Activated CD8-positive, alpha-beta memory T cell treated with anti-CD3 and anti-CD28 coated beads, Interleukin-2, amount 50 U/mL, for 4 hours (primary cell): ENCODE measurements around the gene CDC16.

ENCODE experiments used
- DNase-seq: peaks from one replicate; pipeline ENCODE4 v3.0.0-alpha.2; 2020

CDC16 gene

DNA sequence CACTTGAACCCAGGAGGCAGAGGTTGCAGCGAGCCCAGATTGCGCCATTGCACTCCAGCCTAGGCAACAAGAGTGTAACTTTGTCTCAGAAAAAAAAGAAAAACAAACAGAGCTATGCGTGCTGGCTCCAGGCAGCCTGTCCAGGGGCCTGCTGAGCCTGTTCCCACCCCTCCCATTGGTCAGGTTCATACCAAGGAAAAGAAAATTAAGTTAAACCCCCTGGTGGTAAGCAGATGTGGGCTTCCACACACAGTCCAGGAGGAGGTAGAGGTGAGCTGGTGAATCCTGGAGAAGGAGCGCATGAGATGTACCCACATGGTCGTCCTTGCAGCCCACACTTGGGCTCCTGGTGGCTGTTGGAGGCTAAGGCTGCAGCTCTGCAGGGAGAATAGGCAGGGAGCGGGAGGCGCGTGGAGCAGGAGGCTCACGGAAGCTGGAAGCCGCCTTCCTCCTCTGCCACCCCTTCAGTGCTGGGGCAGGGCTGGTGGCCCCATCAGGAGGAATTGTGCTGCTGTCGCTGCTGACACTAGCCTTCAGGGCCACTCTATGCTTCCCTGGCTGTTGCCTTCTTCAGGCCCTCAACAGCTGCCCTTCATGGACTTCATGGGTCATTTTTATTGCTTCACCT is 69.1 kb downstream of the CDC16 start:
- DNase-seq: no peak

- no peak for DNase-seq
Measured at GRCh38 chr13:114304346-114305034, 69.8 kb downstream of the CDC16 start.

DNA sequence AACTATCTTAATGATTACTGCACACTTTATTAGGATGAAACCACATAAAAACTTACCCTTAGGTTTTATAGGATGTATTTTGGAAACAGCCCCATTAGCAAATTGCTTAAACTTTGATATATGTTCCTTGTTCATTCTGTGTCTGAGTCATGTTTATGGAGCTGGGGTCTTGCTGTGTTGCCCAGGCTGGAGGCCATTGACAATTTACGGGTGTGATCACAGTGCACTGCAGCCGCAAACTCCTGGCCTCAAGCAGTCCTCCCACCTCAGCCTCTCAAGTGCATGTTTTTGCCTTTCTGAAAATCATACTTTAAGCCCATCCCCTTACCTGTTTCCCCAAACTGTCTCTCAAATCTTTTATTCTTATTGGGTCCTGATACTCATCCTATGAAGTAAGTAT is 74.4 kb downstream of the CDC16 start:
- no peak for DNase-seq

DNA sequence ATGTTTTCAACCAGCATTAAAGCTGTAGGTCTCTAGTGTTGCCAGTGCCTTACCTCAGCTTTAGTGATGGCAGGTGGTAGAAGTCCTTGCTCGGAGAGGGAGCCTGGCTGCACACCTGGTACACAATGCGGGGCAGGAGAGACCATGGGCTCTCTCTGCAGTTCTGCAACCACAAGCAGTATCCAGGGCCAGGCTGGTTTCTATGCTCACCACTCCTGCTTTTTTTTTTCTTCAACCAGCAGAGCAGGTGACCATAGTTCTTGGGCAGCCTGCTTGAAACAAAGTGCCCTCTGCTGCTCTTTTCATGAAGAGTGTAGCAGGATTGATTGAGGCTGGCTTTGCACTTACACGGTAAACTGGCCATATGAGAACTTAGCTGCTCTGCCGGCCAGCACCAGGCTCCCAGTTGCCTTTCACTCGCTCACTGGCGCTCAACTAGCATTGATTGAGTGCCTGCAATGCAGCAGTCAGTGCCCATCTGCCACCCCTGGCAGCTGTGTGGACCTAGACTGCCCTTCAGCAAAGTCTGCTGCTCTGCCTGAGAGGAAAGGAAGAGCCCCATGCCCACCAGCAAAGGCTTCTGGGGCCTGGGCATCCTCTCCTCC is 75.2 kb downstream of the CDC16 start:
- DNase-seq: no peak

DNA sequence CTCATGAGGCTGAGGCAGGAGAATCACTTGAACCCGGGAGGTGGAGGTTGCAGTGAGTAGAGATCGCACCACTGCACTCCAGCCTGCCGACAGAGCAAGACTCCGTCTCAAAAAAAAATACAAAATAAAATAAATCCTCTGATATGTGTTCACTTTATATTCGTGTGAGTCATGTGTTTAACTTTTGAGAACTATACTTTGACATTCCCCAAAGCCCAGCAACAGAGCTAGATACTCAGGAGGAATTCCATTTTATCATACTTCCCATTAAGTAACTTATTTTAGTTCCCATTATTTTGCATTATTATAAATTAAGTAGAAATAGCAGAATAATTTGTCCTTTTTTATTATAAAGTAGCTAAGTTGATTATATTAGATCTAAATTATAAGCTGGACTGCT is 76.3 kb downstream of the CDC16 start:
- DNase-seq: no peak

DNA sequence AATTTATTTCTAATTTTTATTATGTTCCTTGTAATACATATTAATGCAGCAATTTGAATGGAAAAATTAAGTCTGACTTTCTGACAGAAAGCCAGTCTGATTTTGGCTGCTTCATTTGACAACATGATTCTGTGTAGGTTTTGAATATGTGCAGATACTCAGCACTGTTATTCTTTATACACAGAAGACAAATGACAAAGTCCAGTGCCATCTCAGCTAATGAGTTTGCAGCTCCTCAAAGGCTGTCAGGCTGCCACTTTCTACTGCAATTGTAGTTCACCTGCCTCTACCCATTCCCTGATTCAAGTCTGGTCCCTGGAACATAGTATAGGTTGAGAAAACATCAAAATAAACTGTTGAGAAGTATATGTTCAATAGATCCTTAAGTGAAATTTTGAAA is 76.7 kb downstream of the CDC16 start:
- no peak for DNase-seq

DNA sequence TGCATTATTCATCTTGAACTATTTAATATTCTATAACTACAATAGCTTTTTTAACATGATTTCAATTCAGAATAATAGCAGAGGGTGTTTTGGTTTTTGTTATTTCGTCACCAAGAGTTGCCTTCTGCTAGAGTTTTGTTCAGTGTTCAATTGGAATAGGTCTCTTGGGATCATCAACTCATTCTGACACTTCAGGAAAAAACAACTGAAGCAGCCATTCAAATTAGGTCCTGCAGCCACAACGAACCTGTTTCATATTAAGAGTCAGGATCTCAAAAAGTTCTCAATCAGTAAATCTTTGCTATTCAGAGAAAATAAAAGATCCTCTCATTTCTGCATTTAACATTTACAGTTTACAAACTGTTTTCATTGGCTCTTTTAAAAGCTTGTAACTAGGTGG is 77.2 kb downstream of the CDC16 start:
- DNase-seq: no peak

- no peak for DNase-seq
Measured at GRCh38 chr13:114313061-114313860, 78.6 kb downstream of the CDC16 start.

DNA sequence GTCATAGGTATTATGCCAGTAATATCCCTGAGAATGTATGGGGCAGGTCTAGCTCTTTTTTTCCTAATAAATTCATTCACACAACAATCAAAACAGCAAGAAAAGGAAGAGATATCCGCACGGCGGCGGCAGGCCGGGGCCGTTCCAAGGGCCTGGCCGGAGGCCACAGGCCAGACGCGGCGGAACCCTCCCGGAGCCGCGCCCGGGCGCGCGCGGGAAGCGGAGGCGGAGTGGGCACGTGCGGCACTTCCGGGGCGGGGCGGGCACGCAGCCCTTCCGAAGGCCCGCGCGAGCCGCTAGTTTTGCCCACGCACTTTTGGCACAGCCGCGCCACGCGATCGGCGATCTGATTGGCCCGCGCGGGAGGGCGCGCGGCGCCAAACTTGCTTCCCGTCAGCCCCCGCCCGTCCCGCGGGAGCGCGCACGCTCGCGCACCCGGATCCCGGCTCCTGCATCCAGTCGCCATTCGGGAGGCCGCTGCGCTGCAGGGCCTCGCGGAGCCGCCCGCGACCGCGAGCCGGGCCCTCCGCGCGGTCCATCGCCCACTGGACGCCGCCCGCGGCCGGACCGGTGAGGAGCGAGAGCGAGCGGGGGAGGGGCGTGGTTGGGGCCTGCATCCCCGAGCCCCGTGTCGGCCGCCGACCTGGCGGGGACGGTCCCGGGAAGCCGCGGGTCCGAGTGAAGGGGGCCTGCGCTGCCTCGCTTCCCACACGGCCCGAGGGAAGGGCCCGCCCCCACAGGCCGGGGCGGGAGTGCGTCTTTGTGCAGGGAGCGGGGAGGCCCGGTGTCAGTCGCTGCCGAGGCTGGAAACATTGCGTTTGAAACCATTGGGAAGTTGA is 79.6 kb downstream of the CDC16 start, which contains the start of gene CHAMP1:
Gene CHAMP1, plus strand, starts transcription at position 430 of the 839 bp plus-strand sequence. CDS start 9,340 bp downstream, outside the sequence.
- DNase-seq: peak; percentile 90

- DNase-seq: no peak
Measured at GRCh38 chr13:114315074-114315785, 80.5 kb downstream of the CDC16 start.

GRCh38 chr13:114318624-114319023 is 83.9 kb downstream of the CDC16 start:
- no peak for DNase-seq

- DNase-seq: no peak
Measured at GRCh38 chr13:114319441-114319913, 84.8 kb downstream of the CDC16 start.

DNA sequence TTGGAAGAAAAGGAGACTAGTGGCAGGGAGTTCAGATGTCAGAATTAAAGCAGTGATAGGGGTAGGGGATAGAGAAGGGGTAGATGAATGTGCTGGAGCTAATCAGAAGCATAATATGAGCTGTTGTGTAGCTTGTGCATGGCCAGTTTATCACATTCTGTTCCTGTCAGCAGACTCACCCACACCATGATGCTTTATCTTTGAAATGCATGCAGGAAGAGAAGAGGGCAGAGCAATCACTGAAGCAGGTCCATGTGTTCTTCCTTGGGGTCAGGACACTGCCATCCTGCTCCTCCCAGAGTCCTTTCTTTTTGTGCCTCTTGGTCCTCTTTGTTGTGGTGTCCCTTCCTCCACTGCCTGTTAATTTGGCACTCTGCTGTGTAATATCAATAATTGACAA is 85.4 kb downstream of the CDC16 start:
- DNase-seq: no peak

GRCh38 chr13:114321256-114321655 is 86.6 kb downstream of the CDC16 start:
- DNase-seq: no peak
